Activated CD8-positive, alpha-beta memory T cell treated with anti-CD3 and anti-CD28 coated beads for 4 hours (primary cell): ENCODE data around the gene RAB7B.
"Not testable (repeated sequence)": the region's sequence is repeated elsewhere in the genome, so short reads cannot be mapped to it uniquely, and the experiment has no call there.

Experiments
- DNase-seq, 2 donors: peaks; one replicate each; pipeline ENCODE4 v3.0.0-alpha.2; 2020; ENCODE audit warnings: low read depth in 2 of 2

RAB7B gene

DNA sequence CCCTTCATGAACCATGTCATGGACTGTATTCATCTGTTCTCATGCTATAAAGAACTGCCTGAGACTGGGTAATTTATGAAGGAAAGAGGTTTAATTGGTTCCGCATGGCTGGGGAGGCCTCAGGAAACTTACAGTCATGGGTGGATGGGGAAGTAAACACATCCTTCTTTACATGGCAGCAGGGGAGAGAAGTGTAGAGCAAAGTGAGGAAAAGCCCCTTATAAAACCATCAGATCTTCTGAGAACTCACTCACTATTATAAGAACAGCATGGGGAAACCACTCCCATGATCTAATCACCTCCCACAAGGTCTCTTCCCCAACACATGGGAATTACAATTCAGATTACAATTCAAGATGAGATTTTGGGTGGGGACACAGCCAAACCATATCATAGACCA, 6.6 kb downstream of the RAB7B start:
- DNase-seq = not testable (repeated sequence)

- DNase-seq = no peak
These were observed 8.8 kb downstream of the RAB7B start for GRCh38 chr1:205994346-205994745.

DNA sequence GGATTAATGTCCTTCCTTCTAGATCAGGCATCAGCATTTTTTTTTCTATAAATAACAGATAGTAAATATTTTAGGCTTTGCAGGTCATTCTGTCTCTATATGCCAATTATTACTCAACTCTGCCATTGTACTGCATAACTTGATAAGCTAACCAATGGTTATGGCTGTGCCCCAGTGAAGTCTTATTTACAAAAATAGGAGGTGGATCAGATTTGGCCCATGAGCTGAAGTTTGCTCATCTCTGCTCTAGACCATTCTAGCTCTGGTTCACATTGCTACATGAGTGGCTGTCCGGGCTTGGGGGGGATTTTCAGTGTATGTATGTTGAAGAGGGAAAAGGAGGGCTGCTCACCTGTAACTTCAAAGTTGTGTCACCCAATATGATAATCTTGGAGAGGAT, 10.1 kb downstream of the RAB7B start:
- no peak for DNase-seq

- no peak for DNase-seq
These were observed 10.8 kb downstream of the RAB7B start for GRCh38 chr1:205992218-205992882.

- no peak for DNase-seq
These were observed 12.0 kb downstream of the RAB7B start for GRCh38 chr1:205991237-205991636.

GRCh38 chr1:205990226-205990625, 13.0 kb downstream of the RAB7B start:
- no peak for DNase-seq

DNA sequence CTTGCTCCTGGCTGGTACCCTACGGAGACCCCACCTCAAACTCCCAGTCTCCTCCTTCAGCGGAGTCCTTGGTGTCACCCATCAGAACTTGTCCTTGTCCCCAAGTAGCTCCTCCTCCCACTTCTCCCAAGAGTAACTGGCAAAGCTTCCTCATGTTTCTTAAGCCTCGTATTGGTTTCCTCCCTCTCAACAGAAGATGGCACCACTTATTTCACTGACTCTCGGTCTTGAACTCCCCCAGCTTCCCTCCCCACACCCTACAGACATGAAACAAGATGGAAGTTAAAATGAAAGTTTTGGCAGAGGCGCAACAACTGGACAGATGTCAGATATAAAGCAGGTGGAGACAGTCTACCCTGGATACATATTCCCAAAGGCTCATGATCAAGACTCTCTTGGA, 13.4 kb downstream of the RAB7B start:
- no peak for DNase-seq

GRCh38 chr1:205988585-205988995, 14.6 kb downstream of the RAB7B start:
- DNase-seq = no peak

GRCh38 chr1:205986861-205987260, 16.3 kb downstream of the RAB7B start:
- no peak for DNase-seq

DNA sequence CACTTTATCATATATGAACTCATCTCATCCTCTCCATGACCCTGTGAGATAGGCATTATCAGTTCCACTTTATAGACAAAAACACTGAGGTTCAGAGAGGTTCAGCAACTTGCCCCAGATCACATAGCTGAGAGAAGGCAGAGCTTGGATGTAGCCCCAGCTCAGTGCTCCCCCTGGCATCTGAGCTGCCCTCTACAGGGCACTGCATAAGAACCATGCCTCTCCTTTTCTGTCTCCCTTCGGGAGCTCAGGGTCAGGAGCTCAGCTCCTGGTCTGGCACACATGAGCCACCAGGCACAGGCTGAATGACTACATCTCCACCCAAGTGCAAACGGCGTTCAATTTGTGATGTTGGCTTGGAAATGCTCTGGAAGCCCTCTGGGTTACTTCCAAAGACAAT, 16.9 kb downstream of the RAB7B start:
- no peak for DNase-seq

DNA sequence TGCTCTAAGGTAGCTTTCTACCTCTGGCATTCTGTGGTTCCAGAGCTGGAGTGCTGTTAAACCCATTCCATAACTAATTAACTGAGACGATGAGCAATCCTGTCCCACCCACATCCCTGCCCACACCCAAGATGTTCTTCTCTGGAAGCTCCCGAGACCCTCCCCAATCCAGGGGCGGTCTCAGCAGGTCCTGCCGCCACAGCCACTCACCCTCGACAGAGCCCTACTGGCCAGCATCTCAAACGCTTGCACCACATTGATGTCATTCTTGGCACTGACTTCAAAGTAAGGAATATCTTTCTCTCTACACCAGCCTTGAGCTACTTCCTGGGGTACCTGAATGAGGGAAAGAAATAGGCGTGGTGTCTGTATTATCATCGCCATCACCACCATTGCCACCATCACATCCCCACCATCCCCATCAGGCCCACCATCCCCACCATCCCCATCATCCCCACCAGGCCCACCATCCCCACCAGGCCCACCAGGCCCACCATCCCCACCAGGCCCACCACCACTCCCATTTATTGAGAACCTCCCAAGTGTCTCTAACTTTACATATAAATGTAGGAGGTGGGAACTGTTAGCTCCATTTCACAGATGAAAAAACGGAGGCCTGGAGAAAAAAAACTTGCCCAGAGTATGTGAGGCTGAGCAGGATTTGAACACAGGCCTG, 17.7 kb downstream of the RAB7B start:
- no peak for DNase-seq

DNA sequence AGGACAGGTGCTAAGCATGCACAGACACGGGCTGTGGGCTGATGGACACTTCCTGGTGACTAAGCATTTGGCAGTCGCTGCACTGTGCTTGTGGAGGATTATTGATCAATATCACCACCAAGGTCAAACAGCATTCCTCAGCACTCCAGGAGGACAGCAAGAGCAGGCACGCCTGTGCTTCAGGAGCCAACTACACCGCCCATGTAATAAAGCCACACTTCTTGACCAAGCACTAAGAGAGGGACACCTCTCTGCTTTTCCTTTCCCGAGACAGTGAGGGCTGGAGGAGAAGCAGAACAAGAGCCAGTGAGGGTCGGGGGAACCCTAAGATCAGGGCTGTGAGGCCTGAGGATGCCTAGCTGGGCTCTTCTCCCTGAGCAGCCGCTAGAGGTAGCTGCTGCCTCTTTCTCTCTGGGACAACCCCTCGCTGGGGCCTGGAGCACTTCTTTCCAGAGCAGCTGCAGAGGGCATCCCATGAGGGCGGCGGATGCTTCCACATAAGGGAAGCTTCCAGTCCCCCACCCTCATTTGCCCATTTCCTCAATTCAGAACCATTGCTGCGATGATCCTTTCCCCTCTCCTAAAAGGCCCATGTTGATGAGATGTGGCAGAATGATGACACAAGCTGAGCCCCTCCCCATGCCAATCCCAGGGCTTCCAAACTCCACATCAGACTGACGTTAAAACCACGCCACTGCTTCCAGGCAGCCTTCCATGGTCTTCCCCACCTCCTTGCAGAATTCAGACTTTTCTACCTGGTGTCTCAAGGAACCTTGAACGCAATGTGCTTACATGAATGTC, 19.1 kb downstream of the RAB7B start:
- no peak for DNase-seq

GRCh38 chr1:205981257-205981656, 21.9 kb downstream of the RAB7B start:
- DNase-seq = no peak

DNA sequence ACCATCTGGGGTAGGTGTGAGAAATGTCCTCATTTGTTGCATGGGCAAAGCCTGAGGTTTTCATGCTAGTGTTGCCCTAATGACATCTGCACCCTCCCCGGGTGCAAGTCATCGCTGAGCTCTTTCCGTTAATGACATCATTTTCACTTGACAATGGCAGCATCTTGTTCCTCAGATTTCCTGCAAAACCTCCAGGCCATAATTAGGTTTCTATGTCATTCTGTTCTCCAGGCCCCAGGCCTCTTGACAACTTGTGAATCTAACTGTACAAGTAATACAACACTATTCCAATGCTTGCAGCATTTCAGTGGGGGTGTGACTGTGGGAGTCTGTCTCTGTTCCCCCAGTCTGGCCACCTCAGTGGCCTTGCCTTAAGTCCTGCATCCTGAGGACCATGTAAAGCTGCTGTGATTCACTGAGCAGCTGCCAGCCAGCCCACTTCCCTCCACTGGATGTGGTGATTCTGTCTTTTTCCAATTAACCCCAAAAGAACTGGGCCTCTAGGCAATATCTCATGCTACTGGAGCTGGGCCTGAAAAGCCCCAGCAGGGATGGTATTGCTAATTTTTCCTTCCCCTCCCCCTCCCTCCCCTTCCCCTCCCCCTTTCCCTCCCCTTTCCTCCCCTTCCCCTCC, 22.8 kb downstream of the RAB7B start:
- no peak for DNase-seq

DNA sequence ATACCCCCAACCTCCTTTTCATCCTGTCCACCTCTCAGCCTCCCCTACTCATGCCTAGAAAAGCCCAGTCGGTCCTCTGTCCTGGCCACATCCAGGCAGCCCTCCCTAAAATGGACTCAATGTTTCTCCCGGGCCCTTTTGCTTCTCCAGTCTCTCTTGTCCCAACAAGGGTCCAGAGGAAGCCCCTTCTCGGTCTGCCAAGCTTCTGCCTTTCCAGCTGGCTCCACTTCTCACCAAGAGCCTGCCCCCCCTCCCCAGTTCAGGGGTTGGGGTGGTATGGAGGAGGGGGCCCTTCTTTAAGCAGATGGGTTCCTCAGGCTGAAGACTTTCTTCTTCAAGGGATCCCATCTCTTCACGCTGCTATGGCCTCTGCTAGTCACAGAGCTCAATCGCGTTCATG, 23.9 kb downstream of the RAB7B start:
- DNase-seq = no peak

GRCh38 chr1:205978676-205979075, 24.5 kb downstream of the RAB7B start:
- DNase-seq = no peak

- DNase-seq = peak; percentile 40 to 50
These were observed 25.7 kb downstream of the RAB7B start for GRCh38 chr1:205977402-205978014.

GRCh38 chr1:205976708-205977401, 26.3 kb downstream of the RAB7B start:
- DNase-seq = no peak

DNA sequence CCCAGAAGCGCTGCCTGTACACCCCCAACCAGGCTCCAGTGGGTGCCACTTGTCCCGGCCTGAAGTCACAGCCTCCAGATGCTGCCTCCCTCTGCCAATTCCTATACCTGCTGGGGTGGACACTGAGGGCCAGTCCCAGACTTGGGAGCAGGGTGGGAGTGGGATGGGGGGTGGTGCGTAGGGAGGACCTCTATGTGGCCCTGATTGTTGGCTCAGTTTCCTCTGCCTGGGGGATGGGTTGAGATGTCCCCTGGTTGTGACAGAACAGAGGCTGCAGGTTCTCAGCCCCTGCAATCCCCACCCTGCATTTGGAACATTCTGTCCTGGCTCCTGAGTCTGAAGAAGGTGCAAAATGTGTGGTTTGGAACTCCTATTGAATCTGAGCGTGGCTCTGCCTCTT, 27.2 kb downstream of the RAB7B start:
- no peak for DNase-seq

DNA sequence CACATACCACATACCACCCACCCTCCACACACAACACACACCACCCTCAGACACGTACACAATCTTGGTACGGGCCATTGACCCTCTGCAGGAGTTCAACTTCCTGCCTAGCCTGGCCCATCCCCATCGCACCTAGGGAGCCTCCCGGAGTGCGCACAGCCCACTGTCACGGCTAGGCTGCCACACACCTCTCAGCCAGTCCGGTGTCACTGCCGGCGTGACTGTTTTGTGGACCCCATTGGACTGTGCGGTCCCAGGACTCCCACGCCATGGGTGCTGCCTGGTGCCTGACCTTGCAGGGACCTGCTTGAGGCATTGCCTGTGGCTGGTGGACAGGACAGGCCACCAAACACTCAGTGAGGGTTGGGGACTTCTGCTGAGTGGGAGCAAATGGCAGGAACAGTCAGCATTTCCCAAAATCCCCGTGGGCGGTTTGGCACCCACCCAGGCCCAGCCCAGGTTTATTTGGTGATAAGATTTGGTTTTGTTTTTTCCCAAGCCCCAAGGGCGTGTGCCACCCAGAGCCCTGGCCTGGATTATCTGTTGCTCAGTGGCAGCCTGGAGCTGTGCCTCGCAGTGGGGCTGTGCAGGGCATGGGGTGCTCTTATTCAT, 27.7 kb downstream of the RAB7B start:
- DNase-seq = no peak

GRCh38 chr1:205974712-205975111, 28.5 kb downstream of the RAB7B start:
- DNase-seq = no peak
